Renal pelvis (tissue), 4 donors: ENCODE results near the gene LRMDA. TPM values are rescaled to one million over a fixed set of nuclear protein-coding genes. Genes with fewer than 3 reads are reported as not detected.

Source experiments
- DNase-seq: peaks from one replicate; pipeline ENCODE4 v3.0.0-alpha.2; 2013
- polyA plus RNA-seq, 3 donors: library from polyadenylated mRNA; unstranded; fragments of 120-200 nt; gene quantifications; one replicate each; pipeline ENCODE4 v1.2.1, GENCODE V29; 2013; ENCODE audit not compliant: insufficient read length in 3 of 3

LRMDA gene
- polyA plus RNA-seq, 3 donors, result 16.3 to 24.7 (median 22.1) TPM

GRCh38 chr10:76020630-76021029 lies 589.2 kb downstream of the LRMDA start:
- no peak for DNase-seq

- DNase-seq, result peak; percentile 82
Measured at GRCh38 chr10:76021398-76021797, 590.0 kb downstream of the LRMDA start.

GRCh38 chr10:76022366-76022765 lies 590.9 kb downstream of the LRMDA start:
- DNase-seq, result no peak

- no peak for DNase-seq
Measured at GRCh38 chr10:76023007-76023406, 591.6 kb downstream of the LRMDA start.

- no peak for DNase-seq
Measured at GRCh38 chr10:76024460-76025123, 593.2 kb downstream of the LRMDA start.

- DNase-seq, result no peak
Measured at GRCh38 chr10:76025124-76025477, 593.7 kb downstream of the LRMDA start.

GRCh38 chr10:76026176-76026771 lies 594.9 kb downstream of the LRMDA start:
- no peak for DNase-seq

- DNase-seq, result no peak
Measured at GRCh38 chr10:76026905-76027304, 595.5 kb downstream of the LRMDA start.

- no peak for DNase-seq
Measured at GRCh38 chr10:76029782-76030181, 598.4 kb downstream of the LRMDA start.

GRCh38 chr10:76031099-76031498 lies 599.7 kb downstream of the LRMDA start:
- no peak for DNase-seq

- DNase-seq, result no peak
Measured at GRCh38 chr10:76031769-76032699, 600.6 kb downstream of the LRMDA start.

- DNase-seq, result no peak
Measured at GRCh38 chr10:76032700-76033039, 601.2 kb downstream of the LRMDA start.

GRCh38 chr10:76033457-76034196 lies 602.2 kb downstream of the LRMDA start:
- DNase-seq, result peak; percentile 40

GRCh38 chr10:76034353-76035205 lies 603.2 kb downstream of the LRMDA start:
- DNase-seq, result peak; percentile 78

GRCh38 chr10:76035206-76036110 lies 604.0 kb downstream of the LRMDA start:
- DNase-seq, result peak; percentile 64

GRCh38 chr10:76036111-76036940 lies 604.9 kb downstream of the LRMDA start:
- DNase-seq, result peak; percentile 77

GRCh38 chr10:76036962-76037361 lies 605.5 kb downstream of the LRMDA start:
- no peak for DNase-seq

GRCh38 chr10:76037531-76038155 lies 606.2 kb downstream of the LRMDA start:
- DNase-seq, result no peak

GRCh38 chr10:76038696-76039095 lies 607.3 kb downstream of the LRMDA start:
- no peak for DNase-seq
